C1 segment of cervical spinal cord (tissue), 14 donors: ENCODE measurements around the gene CUTC.

Experiments used
- DNase-seq, 14 donors: peaks; one replicate each; lab custom pipeline; 2025; lab: John Stamatoyannopoulos, UW

Gene CUTC

GRCh38 chr10:99784016-99784726, 52.1 kb downstream of the CUTC start:
- no peak for DNase-seq

DNA sequence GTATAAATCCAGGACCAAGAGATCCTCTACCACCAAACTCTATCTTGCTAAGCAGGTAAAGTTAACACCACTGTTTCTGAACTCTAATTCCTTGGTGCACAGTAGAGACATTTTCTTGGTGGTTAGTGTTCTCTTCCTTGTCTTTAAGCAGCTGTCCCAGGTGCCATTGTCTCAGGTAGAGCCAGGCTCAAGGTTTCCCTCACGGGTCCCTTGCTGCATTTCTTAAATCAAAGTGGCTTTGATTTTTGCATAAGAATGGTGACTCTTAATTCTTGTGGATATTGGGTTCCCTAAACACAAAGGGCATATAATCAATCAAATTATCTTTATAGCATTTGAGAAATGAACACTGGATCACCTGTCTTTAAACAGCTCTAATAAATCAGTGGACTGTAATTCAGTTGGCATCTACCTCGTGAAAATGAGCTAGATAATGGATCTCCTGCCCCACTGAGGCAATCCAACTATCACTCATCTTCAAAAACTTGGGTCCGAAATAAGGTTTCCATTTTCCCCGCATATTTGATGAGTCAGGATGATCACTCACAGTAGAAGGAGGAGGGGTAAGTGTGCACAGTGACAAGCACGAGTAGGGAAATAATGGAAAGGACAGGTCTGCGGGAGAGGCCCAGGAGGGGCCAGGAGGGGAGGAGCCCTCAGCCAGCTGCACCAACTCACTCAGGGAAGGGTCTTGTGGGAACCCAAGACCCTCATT, 52.9 kb downstream of the CUTC start:
- DNase-seq, result no peak

DNA sequence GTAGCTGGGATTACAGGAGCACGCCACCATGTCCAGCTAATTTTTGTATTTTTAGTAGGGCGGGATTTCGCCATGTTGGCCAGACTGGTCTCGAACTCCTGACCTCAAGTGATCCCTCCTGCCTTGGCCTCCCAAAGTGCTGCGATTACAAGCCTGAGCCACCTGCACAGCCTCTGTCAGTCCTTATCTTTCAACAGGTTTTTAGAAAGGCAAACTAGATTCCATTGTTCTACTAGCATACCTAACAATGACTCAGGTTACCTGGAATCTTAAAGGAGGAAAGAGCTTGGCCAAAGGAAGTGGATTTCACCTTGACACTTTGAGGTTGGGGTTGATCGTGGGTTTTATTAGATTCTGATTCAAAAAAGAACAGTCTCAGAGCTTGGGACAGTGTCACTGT, 53.6 kb downstream of the CUTC start:
- DNase-seq, result no peak

- no peak for DNase-seq
Measured at GRCh38 chr10:99787311-99787710, 55.3 kb downstream of the CUTC start.

DNA sequence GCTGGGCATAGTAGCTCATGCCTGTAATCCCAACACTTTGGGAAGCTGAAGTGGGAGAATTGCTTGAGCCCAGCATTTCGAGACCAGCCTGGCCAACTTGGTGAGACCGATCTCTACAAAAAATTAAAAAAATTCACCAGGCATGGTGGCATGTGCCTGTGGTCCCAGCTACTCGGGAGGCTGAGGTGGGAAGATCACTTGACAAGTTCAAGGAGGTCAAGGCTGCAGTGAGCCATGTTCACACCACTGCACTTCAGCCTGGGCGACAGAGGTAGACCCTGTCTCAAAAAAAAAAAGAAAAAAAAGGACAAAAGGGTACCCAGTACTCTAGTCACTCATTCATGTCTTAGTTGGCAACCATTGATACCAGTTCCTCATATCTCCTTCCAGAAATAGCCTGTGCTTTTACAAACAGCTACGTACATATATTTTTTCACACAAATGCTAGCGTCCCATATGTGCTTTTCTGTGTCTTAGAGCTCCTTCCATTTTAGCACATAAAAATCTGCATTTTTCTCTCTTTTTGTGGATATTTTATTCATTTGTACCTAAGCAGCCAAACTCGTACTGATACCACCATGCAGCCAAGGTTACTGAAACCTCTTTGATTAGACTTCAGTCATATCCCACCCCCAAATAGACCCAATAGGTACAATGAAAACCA, 55.9 kb downstream of the CUTC start:
- DNase-seq, result no peak

DNA sequence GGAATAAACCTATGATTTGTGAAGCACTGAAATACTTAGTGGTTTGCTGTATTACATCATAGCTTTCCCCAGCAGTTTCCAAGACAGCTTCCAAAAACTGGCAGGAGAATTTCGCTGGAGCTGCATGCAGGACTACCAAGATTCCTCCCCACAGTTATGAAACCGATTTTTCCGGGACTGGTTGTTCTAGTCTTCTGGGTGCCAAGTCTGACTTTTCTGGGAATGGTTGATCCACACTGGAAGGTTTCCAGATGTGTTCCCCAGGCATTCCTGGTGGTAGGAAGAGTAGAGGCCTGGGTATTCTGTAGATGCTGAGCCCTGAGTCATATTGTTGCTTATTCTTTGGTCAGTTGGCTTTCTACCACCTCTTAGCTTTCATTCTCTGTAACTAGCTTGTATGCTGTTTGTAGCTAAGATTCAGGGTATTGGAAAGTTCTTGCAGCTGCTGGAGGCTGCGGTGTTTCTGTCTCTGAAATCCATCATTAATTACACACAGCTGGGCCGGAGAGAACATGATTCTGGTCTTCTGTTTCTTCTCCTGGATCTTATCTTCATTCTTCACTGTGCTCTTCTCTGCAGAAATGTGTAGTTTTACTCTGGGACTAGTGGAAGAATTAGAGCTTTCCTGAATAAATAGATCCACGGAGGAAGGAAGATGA, 56.7 kb downstream of the CUTC start:
- peak in 2 of 14 donors; percentile 0 to 9 for DNase-seq

DNA sequence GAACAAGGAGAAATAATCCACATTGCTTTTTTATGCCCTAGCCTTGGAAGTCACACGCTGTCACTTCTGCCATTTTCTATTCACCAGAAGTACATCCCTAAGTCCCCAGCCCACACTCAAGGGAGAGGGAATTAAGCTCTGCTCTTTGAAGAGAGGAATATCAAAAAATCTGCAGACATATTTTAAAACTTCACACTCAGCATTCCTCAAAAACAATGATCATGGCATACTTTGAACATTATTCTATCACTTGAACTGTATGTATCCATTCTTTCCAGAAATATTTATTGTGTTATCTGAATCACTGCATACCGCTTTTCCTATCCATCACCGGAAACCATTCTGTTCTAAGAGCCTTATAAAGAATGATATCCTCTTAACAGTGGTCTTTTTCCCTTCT, 59.8 kb downstream of the CUTC start:
- DNase-seq, result no peak

DNA sequence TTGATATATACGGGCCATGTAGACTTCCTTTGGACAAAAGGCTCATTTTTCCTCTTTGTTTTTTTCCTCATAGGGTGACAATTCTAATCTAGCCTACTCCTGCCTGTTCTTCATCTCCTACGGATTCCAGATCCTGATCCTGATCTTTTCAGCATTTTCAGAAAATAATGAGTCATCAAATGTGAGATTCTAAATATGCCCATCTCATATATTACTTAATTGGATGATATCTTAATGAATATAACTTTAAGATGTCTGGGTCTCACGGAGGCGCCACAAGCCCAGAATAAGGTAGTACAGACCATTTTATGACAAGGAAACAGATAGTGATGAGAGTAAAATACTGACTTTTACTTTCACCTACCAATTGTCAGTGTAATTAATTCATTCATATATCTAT, 61.8 kb downstream of the CUTC start:
- no peak for DNase-seq

- no peak for DNase-seq
Measured at GRCh38 chr10:99796928-99797327, 64.9 kb downstream of the CUTC start.

- DNase-seq, result no peak
Measured at GRCh38 chr10:99798031-99798430, 66.0 kb downstream of the CUTC start.

- no peak for DNase-seq
Measured at GRCh38 chr10:99798920-99799319, 66.9 kb downstream of the CUTC start.

DNA sequence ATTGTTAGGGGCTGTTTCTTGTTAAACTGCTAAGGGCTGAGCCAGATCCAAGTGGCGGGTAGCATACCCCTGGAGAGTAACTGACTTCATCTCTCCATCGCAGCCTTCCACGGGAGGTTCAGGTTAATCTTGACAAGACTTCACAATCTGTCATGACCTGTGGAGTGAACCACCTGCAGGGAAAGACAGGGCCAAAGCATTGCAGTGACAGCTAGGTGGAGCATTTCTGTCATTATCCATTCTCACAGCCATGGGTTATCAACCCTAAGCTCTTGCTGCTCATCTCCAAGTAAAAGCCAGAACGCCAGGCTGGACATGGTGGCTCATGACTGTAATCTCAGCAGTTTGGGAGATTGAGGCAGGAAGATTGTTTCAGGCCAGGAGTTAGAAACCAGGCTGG, 67.6 kb downstream of the CUTC start:
- no peak for DNase-seq

DNA sequence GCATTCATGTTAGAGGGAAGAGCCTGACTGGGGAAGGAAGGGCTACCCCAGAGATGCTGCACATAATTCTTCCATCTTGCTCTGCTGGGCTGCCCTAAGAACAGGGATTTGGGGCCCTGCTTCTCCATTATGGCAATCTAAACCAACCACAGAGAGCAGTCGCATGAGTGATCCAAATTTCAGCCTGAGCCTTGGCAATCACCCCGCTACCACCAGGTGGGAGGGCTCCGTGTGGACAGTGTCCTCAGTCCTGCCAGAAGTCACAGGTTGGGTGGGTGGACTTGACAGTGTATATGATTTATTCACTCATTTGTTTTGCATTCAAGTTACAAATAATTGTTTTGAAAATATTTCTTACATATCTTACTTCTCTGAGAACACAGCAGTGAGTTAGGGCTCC, 72.4 kb downstream of the CUTC start:
- DNase-seq, result no peak

DNA sequence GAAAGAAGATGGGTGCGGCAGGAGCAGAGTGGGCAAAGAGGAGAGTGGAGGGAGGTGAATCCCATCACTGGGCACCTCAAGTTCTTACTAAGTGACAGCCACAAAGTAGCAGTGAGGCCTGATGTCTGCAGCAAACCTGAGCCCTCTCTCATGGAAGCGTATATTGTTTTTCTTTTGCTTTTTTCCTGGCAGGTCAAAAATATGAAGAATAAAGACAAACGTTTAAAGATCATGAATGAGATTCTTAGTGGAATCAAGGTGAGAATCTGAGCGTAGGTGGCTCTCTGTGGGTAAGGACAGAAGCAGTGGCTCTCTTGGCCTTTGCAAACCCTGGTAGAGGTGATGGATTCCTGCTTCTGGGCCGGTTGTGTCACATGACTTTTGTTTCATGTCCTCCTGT, 73.2 kb downstream of the CUTC start:
- DNase-seq, result no peak
